ENCODE measurements around the gene ELP4.

Gene ELP4

DNA sequence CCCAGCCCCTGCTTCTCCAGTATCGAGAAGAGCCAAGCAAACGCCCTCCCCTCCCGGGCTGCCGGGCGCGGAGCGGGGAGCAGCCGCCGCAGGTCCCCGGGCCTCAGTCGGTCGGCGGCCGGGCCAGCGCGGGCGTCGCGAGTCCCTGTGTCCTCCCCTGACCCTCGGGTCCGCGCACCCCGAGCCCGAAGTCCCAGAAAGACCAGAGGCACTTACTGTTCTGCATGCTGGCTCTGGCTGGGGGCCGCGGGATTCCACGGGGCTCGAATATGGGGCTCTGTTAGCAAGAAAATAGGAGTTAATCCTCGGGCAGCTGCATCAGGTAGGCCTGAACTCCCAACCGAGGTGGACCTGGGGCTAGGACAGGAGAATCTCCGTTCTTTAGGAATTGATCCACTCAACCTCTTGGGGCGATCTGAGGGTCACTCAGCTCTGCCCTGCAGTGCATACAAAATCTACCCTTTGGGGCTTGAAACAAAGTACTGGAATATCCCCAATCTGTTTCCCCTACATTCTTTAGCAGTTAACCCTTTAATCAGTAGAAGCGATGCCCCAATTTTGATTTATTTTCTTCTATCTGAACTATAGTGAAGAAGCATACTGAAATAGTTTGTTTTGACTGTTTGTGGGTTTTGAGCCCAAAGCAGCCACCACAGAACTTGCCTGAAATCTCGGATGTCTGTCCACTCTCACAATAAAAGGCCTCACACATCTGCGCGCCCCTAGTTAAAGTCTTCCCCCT lies 296.8 kb downstream of the ELP4 start:
- no peak for DNase-seq (ENCODE audit: low read depth, low spot score)
- no peak overlapping the region for H3K27ac ChIP-seq

- no peak for DNase-seq (ENCODE audit: low read depth, low spot score)
- H3K27ac ChIP-seq: no peak overlapping the region
These were observed 297.6 kb downstream of the ELP4 start for GRCh38 chr11:31806928-31807798.

- H3K27ac ChIP-seq: no peak overlapping the region
These were observed 298.5 kb downstream of the ELP4 start for GRCh38 chr11:31807799-31808667.

DNA sequence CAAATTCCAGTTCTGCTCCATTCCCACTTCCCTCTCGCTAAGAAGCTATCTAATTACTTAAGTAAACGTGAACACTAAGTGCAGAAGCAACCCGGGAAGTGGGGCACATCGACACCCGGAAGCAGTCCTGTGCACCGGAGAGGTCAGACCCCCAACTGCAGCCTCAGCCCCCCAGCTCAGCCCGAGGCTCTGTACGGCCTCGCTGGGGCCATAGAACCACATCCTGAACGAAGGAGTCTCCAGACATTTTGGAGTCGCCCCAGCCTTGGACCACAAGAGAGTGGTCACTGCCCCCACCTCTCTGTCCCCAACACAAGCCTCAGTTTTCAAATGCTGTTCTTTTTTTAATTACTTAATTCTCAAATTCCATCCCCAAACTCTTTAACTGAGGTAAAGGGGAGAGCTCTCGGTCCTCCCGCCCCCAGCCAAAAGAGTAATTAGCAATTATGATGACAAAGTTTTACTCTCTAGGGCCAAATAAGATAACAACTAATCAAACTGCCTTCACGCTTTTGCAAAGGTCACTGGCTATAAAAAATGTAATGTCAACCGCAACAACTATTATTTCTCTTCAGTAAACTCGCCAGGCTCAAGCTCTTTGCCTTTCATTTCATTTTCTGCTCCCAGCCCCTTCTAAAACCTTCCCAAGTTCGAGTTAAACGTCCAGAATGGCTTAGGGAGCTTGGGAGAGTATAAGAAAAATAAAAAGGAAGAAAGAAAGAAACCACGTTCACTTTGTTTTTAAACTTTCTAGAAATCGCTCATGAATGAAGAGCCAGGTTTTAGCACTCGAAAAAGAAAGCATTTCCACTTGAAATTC lies 299.4 kb downstream of the ELP4 start:
- DNase-seq (ENCODE audit: low read depth, low spot score): no peak
- no peak overlapping the region for H3K27ac ChIP-seq

More at GRCh38 chr11:31807799-31808667, 298.5 kb downstream of the ELP4 start:
- no peak for DNase-seq (ENCODE audit: low read depth, low spot score)

- no peak for DNase-seq (ENCODE audit: low read depth, low spot score)
These were observed 299.9 kb downstream of the ELP4 start for GRCh38 chr11:31809541-31809856.

GRCh38 chr11:31809857-31810778 lies 300.6 kb downstream of the ELP4 start:
- DNase-seq (ENCODE audit: low read depth, low spot score): no peak
- H3K27ac ChIP-seq: no peak overlapping the region

More at GRCh38 chr11:31809541-31809856, 299.9 kb downstream of the ELP4 start:
- no peak overlapping the region for H3K27ac ChIP-seq

DNA sequence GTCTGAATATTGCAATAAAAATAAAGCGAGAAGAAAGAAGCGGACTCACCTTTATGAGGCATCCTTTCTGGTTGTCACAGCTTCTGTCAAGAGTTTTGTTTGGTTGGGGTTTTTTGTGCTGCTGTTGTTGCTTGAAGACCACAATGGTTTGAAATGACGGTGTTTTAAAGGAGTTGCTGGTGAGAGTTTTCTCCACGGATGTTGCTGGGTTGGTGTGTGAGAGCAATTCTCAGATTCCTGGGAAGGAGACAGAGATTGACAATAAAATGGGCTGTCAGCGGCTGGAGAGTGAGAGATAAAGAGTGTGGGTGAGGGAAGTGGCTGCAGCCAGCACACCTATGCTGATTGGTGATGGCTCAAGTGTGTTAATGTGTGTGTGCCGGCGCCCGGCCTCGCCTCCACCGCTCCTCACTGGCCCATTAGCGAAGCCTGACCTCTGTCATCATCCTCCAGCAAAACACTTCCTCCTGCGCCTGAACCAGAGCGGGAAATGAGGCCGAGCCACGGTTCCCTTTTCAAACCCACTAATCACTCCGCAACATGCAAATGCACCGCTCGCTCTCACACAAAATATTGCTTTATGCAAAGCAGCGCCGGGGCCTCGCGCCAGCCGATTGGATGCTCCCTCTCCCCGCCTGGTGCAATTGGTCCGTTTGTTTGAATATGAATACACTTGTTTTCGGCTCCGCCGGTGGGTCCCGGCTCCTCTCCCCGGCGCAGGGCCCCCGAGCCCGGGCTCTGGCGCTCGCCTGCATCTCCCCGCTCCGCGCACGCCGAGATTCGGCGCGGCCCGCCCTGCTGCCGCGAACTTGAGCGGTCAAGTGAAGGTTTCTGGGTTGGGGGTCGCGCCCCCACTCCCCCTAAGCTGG lies 301.4 kb downstream of the ELP4 start, which contains the start of gene PAX6:
Gene PAX6 (minus strand): TSS at position 544 of the 869 bp plus-strand sequence. CDS start 4,911 bp downstream, outside the sequence.
- DNase-seq (ENCODE audit: low read depth, low spot score): peak; percentile 8
- H3K27ac ChIP-seq: no peak within 1 kb of the TSS

- no peak overlapping the region for H3K27ac ChIP-seq
- DNase-seq (ENCODE audit: low read depth, low spot score): no peak
These were observed 303.1 kb downstream of the ELP4 start for GRCh38 chr11:31812383-31813381.

- no peak overlapping the region for H3K27ac ChIP-seq
- DNase-seq (ENCODE audit: low read depth, low spot score): no peak
These were observed 304.0 kb downstream of the ELP4 start for GRCh38 chr11:31813391-31814175.

DNA sequence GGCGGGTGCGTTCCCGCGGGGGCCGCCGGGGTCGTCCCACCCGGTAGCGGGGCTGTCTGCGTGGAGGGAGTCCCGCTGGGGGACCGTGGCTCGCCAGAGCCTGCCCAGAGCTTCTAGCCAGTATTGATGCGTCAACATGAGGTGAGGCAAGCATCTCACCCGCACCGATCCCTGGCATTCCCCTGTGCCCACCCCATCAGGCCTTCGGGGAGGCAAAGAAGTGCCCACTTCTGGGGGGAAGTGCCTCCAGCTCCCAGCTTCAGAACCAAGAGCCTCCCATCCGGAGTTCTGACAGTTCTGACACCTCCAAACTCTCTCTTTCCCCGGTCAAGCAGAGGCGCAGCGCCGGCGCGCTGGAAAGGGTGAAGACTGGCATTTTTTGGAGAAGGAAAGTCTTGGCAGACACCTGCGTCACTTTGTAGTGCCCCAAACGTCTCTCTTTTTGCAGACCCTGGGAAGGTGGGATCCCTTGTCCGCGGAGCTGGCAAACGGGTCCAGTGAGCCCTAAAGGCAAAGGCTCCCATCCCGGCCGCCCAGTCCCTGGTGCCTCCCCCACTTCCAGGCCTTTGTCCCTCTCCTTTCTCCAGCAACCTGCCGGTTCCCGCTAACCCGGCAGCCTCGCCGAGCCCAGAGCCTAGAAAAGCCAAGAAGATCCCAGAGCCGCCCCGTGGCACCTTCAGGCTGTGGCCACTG lies 304.8 kb downstream of the ELP4 start:
- no peak overlapping the region for H3K27ac ChIP-seq
- DNase-seq (ENCODE audit: low read depth, low spot score): no peak

GRCh38 chr11:31815711-31816467 lies 306.3 kb downstream of the ELP4 start:
- no peak for DNase-seq (ENCODE audit: low read depth, low spot score)

GRCh38 chr11:31816468-31817053 lies 307.0 kb downstream of the ELP4 start:
- no peak for DNase-seq (ENCODE audit: low read depth, low spot score)
- no peak overlapping the region for H3K27ac ChIP-seq

More at GRCh38 chr11:31815711-31816467, 306.3 kb downstream of the ELP4 start:
- H3K27ac ChIP-seq: no peak overlapping the region

DNA sequence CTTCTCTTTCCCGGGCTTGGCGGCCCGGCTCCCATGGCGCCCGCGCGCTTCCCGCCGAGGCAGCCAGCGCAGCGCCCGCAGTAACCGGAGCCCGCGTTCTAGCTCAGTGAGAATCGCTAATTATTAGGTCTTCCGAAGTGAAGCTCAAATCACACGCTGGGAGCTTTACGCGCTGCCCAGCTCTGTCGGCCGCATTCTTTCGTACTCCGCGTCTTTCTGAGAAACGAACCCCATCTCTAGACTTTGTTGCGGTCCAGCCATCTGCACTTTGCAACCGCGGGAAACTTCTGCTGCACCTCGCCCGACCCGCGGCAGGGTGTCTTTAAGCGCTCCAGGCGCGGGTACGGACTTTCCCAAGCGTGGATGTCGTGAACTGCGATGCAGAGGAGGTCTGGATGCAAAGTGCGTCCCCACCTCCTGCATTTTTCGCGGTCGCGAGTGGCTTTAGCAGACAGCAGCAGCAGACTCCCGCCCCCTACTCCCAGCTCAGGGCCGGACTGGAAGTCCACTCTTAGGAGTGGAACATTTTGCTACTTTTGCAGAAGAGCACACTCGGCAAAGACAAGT lies 307.6 kb downstream of the ELP4 start:
- no peak overlapping the region for H3K27ac ChIP-seq
- DNase-seq (ENCODE audit: low read depth, low spot score): no peak

Data from epithelial cell of prostate (primary cell).